NCI-H1694 (cell line): ENCODE results near the gene ARSG.
"Not testable (repeated sequence)": the region's sequence is repeated elsewhere in the genome, so short reads cannot be mapped to it uniquely, and the experiment has no call there.

ENCODE experiments used
- DNase-seq: peaks from one replicate; lab custom pipeline; 2025; lab: John Stamatoyannopoulos, UW

Gene ARSG

GRCh38 chr17:68329331-68329730 lies 38.0 kb downstream of the ARSG start:
- no peak for DNase-seq

GRCh38 chr17:68331932-68332331 lies 40.6 kb downstream of the ARSG start:
- not testable (repeated sequence) for DNase-seq

DNA sequence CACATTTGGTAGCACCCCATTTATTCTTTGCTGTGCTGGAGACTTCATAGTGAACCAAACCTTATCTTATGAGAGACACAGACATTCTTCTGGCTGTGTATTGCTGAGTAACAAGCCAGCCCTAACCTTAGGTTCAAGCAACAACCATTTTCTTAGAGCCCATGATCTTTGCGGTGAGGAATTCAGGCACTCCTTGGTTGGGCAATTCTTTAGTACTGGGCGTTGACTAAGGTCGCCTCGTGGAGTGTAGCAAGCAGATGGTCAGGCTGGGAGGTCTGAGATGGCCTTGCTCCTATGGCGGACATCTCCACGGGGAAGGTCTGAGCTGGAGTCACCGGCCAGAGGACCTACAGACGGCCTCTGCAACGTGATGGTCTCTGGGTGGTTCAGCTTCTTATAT lies 43.1 kb downstream of the ARSG start:
- DNase-seq = no peak

DNA sequence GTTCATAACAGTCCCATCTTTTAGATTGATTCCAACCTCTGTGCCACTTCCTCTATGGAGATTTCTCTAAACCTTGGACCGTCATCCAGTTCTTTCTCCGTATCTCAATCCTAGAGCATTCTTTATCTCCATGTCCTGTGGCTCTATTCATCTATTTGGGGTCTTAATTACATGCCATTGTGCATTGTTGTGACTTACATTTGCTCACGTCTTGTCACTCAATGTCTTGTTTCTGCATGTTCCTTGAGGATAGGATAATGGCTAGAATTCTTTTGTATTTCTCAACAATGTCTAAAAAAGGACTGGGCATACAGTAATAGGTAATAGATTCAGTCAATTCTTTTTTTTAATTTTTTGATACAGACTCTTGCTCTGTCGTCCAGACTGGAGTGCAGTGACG lies 50.2 kb downstream of the ARSG start:
- DNase-seq = no peak

GRCh38 chr17:68343976-68344375 lies 52.7 kb downstream of the ARSG start:
- DNase-seq = no peak

DNA sequence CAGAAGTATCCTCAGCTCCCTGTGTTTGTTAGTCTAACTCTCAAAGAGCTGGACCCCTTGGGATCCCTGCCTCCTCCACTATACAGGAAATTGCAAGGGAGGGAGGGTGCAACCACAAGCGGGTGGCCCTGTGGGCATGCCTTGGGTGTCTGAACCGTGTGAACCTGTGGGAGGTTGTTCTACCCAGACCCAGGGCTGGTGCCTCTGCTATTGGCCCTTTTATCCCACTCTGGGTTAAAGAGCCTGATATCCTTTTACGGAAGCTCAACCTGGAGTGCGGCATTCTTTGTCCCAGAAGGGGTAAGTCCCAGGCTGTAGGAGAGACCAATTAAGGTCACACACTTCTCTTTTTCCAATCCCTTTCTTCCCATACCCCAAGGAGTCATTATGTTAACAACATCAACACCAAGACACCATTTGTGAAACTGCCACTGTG lies 53.4 kb downstream of the ARSG start:
- no peak for DNase-seq

- DNase-seq = no peak
Observed at GRCh38 chr17:68346448-68346847, 55.2 kb downstream of the ARSG start.

- DNase-seq = no peak
Observed at GRCh38 chr17:68347380-68347779, 56.1 kb downstream of the ARSG start.

DNA sequence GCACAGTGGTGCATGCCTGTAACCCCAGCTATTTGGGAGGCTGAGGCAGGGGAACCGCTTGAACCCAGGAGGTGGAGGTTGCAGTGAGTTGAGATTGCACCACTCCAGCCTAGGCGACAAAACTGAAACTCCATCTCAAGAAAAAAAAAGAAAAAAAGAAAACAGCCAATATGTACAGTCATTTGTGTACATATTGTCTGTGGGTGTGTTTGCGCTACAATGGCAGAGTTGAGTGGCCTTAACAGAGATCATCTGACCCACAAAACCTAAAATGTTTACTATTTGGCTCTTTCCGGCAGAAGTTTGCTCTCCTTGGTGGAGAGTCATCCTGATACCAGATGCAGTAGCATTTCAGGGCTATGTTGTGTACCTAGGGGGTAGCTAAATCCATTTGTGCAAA lies 57.9 kb downstream of the ARSG start:
- no peak for DNase-seq

DNA sequence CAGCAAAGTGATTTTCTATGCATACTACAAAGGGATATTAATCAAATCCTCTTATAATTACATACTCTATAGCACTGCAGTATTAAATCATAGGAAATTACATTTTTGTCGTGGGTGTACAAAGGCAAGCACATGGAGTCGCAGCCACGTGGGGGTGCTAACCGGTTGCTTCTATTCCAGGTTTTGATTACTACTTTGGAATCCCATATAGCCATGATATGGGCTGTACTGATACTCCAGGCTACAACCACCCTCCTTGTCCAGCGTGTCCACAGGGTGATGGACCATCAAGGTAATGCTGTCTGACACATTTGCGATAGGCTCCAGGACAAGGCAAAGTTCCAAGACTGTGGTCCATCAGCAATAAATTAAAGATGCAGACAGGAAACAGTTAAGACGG lies 60.1 kb downstream of the ARSG start:
- no peak for DNase-seq

GRCh38 chr17:68352041-68352440 lies 60.7 kb downstream of the ARSG start:
- no peak for DNase-seq

DNA sequence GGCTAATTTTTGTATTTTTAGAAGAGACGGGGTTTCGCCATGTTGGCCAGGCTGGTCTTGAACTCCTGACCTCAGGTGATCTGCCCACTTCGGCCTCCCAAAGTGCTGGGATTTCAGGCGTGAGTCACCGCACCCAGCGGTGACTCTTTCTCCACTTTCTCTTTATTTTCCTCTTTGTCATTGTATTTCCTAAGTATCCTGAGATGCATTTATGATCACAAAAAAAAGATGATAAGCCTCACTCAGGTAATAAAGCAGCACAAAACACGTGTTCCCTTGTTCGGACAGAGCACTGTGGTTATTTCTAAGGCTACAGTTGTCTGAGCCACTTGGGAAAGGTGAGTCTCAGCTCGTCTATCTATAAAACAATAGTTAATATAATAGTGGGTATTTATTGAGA lies 61.4 kb downstream of the ARSG start:
- not testable (repeated sequence) for DNase-seq

DNA sequence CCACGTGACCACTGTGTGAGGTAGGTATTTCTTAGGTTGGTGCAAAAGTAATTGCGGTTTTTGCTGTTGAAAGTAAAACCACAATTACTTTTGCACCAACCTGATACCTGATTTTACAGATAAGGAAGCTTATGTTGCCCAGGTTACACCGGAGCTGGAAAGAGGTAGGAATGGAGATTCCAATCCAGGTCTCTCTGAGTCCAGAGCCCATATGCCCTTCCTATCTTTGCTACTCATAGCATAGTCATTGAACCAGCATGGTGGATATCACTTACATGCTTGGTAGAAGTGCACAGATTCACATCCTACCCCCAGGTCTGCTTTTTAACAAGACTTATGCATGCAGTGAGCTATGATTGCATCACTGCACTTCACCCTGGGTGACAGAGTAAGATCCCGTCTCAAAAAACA lies 61.8 kb downstream of the ARSG start:
- DNase-seq = no peak

- DNase-seq = not testable (repeated sequence)
Observed at GRCh38 chr17:68354311-68354710, 63.0 kb downstream of the ARSG start.

DNA sequence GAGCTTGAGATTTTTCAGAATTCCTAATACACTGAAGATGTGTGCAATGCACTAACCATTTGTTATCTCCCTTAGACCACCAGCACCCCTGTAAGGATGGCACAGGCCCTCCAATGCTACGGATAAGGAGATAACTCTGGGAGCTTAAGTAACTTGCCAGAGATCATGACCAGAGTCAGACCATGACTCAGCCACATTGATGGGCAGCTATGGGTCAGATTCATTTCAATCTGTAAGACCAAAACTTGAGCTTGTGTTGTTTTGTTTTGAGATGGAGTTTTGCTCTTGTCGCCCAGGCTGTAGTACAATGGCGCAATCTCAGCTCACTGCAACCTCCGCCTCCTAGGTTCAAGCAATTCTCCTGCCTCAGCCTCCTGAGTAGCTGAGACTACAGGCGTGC lies 63.8 kb downstream of the ARSG start:
- DNase-seq = not testable (repeated sequence)

- no peak for DNase-seq
Observed at GRCh38 chr17:68356520-68356919, 65.2 kb downstream of the ARSG start.

- DNase-seq = no peak
Observed at GRCh38 chr17:68356949-68357455, 65.7 kb downstream of the ARSG start.

DNA sequence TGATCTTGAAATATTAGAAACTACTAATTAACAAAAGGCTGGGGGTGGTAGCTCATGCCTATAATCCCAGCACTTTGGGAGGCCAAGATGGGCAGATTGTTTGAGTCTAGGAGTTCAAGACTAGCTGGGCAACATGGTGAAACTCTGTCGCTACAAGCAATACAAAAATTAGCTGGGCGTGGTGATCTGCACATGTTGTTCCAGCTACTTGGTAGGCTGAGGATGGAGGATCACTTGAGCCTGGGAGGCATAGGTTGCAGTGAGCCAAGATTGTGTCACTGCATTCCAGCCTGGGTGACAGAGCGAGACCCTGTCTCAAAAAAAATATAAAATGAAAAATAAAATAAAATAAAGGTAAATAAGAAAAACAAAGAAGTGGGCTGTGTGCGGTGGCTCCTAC lies 66.6 kb downstream of the ARSG start:
- no peak for DNase-seq

DNA sequence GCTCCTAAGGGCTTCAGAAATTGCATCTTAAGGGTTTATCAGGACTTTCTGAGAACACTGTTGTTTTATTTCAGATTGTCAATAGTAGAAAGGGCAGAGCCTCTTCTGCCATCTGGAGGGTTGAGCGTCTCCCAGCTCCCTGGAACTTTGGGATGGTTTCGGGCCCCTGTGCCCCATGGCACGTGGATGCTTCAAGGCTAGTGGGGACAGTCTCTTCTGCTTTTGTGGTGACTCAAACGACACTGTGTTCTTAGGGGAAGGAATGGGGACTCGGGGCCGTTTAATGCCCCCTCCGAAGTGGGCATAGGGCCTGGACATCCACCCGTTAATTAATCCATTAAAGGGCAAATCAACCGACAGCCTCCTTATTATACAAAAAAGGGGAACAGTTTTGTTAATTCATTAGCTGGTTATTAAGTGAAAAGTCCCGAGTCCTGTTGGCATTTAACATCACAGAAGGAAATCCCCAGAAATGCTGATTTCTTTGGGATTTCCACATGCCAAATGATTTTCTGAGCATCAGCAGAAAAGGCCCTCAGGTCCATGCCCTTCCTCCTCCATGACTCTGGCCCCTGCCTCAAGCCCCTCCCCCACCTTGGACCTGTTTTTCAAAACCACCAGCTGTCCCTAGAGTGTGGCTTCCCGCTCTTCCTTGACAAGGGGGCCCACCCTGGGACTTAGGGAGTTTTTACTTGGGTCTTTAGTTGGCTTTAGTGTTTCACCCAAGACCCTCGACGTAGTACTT lies 68.7 kb downstream of the ARSG start:
- DNase-seq = no peak

DNA sequence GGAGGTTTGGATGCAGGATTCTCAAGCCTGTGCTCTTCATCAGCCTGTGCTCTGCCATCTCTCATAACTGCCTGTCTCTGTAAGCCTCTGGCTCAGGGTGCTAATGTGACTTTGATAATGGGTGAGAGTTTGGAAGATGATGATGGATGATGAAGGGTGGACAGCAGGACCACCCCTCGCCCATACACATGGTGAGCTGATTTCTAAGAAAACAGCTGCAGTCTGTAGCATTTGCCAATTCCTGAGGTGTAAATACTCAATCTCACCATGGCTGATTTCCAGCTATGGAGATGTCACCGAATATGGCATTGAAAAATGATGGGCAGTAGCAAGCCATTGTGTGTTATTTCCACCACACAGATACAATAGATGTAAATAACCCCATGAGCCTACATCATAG lies 74.2 kb downstream of the ARSG start:
- DNase-seq = no peak

DNA sequence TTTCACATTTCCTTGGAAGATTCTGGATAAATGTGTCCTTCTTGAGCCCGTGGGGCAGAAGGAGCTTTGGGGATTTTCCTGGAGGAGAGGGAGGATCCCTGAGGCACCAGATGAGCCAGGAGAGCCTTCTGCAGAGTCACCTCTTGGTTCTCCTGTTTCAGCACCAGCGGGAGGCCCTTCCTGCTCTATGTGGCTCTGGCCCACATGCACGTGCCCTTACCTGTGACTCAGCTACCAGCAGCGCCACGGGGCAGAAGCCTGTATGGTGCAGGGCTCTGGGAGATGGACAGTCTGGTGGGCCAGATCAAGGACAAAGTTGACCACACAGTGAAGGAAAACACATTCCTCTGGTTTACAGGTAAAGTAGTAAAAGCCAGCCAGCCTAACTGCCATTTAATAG lies 77.1 kb downstream of the ARSG start:
- DNase-seq = no peak

DNA sequence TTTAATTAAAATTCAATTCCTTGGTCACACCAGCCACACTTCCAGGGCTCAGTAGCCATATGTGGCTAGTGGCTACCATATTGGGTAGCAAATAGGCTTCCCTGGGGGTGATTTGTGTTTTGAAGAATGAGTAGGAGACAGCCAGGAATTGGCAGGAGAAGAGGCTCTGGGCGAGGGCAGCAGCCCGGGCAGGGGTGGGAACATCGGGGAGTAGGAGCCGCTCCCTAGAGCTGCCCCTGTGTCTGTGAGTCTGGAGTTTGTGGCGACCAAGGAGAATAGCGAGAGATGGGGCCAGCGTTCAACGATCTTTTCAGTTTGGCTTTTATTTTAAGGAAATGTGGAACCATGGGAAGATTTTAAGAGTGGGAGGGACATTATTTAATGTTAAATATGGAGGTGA lies 84.3 kb downstream of the ARSG start:
- DNase-seq = no peak

- DNase-seq = not testable (repeated sequence)
Observed at GRCh38 chr17:68376178-68376577, 84.9 kb downstream of the ARSG start.

DNA sequence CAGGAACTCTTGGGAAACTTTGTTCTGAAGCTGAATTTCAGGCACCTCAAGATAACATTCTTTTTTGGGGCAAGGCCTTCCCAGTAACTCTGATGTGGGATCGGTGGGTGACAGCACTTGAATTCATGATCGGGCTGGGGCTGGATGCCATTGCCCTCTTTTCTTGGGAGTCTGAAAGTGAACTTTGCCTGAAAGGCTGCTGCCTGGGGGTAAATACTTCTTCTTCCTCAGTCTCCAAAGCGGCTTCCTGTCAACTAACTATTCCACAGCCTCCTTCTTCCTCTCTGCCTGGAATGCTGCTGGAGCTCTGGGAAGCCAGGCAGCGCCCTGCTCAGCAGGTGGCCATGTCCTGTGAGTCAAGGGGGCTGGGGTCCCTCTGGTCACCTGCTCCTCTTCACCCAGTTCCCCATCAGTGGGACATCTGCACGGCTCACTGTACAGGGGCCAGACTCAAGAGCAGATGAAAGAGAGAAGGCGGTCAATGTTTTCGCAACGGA lies 86.5 kb downstream of the ARSG start:
- no peak for DNase-seq
